ENCODE data around the gene ZMIZ2. TPM values are rescaled to one million over a fixed set of nuclear protein-coding genes. Genes with fewer than 3 reads are reported as not detected.

ZMIZ2 gene
- total RNA-seq, 1 donor: 18.8 TPM

GRCh38 chr7:44765579-44766415 is 17.1 kb downstream of the ZMIZ2 start:
- Histone ChIP-seq H3K36me3 (ENCODE audit: insufficient read depth, low read length) (peaks cover 56% of the 10 kb centered on the region), H3K9me3 (ENCODE audit: low read depth, low read length) (no peaks in the 10 kb centered on the region), H3K79me2 (ENCODE audit: insufficient read depth, low read length) (no peaks in the 10 kb centered on the region), H3K27me3 (ENCODE audit: insufficient read depth, low read length) (no peaks in the 10 kb centered on the region), H4K20me1 (ENCODE audit: insufficient read depth, low read length) (no peaks in the 10 kb centered on the region), H3K4me3 (ENCODE audit: insufficient read depth, low read length) (no peak overlapping the region), H3K27ac (ENCODE audit: low read depth, low read length) (no peak overlapping the region), H3K4me1 (ENCODE audit: insufficient read depth, low read length) (peaks cover 11% of the 10 kb centered on the region), H3K4me2 (ENCODE audit: insufficient read depth, low read length) (no peak overlapping the region), H2AFZ (ENCODE audit: low read length) (no peak overlapping the region)
- TF ChIP-seq, protein P1, sequence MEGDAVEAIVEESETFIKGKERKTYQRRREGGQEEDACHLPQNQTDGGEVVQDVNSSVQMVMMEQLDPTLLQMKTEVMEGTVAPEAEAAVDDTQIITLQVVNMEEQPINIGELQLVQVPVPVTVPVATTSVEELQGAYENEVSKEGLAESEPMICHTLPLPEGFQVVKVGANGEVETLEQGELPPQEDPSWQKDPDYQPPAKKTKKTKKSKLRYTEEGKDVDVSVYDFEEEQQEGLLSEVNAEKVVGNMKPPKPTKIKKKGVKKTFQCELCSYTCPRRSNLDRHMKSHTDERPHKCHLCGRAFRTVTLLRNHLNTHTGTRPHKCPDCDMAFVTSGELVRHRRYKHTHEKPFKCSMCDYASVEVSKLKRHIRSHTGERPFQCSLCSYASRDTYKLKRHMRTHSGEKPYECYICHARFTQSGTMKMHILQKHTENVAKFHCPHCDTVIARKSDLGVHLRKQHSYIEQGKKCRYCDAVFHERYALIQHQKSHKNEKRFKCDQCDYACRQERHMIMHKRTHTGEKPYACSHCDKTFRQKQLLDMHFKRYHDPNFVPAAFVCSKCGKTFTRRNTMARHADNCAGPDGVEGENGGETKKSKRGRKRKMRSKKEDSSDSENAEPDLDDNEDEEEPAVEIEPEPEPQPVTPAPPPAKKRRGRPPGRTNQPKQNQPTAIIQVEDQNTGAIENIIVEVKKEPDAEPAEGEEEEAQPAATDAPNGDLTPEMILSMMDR (IDR thresholded peaks at IDR 0.05; ENCODE audit: extremely low read depth, low read depth, low read length): no peak
- DNase-seq (ENCODE audit: insufficient read length, low spot score, missing footprints): peak; percentile 78

GRCh38 chr7:44766416-44766801 is 17.8 kb downstream of the ZMIZ2 start:
- no peaks in the 10 kb centered on the region for H4K20me1 ChIP-seq (ENCODE audit: insufficient read depth, low read length)
- no peaks in the 10 kb centered on the region for H3K79me2 ChIP-seq (ENCODE audit: insufficient read depth, low read length)
- no peaks in the 10 kb centered on the region for H3K9me3 ChIP-seq (ENCODE audit: low read depth, low read length)
- H3K27me3 ChIP-seq (ENCODE audit: insufficient read depth, low read length): no peaks in the 10 kb centered on the region
- TF ChIP-seq, protein P1 (IDR thresholded peaks at IDR 0.05; ENCODE audit: extremely low read depth, low read depth, low read length): no peak
- peak; percentile 19 for DNase-seq (ENCODE audit: insufficient read length, low spot score, missing footprints)
- H3K4me1 ChIP-seq (ENCODE audit: insufficient read depth, low read length): peaks cover 11% of the 10 kb centered on the region
- no peak overlapping the region for H3K4me3 ChIP-seq (ENCODE audit: insufficient read depth, low read length)
- no peak overlapping the region for H3K4me2 ChIP-seq (ENCODE audit: insufficient read depth, low read length)
- H2AFZ ChIP-seq (ENCODE audit: low read length): no peak overlapping the region
- H3K27ac ChIP-seq (ENCODE audit: low read depth, low read length): no peak overlapping the region
- peaks cover 52% of the 10 kb centered on the region for H3K36me3 ChIP-seq (ENCODE audit: insufficient read depth, low read length)

DNA sequence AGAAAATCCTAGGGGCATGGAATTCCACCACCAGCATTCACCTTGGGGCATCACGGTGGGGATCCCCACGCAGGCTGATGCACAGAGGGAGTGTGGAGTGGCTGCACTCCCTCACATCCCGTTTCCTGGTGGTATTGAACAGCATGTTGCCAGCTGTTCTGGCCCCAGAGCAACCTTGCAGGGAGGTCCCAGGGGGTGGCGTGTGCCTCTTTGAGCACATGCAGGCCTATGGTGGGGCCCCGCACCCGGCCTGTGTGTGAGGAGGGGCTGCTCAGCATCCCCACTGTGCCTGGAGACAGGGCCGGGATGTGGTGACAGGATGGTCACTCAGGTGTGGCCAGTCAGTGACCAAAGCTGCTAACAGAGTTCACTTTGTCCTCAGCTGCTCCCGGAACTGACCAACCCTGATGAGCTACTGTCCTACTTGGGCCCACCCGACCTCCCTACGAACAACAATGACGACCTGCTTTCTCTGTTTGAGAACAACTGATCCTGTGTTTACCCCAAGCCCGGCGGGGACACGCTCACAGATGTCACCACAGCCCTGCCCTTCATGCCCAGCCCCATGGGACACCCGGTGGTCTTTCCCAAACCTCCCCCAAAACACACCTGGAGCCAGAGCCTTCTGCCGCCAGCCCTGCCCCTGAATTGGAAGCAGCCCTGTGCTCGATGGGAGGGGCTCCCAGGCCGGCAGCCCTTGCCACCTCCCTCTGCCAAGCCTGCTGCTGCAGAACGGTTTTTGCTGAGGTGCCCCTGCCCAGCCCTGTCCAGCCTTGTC is 18.7 kb downstream of the ZMIZ2 start:
- no peak overlapping the region for H3K27ac ChIP-seq (ENCODE audit: low read depth, low read length)
- H2AFZ ChIP-seq (ENCODE audit: low read length): no peak overlapping the region
- no peaks in the 10 kb centered on the region for H3K27me3 ChIP-seq (ENCODE audit: insufficient read depth, low read length)
- H3K4me2 ChIP-seq (ENCODE audit: insufficient read depth, low read length): no peak overlapping the region
- no peaks in the 10 kb centered on the region for H3K9me3 ChIP-seq (ENCODE audit: low read depth, low read length)
- peak; percentile 29 for DNase-seq (ENCODE audit: insufficient read length, low spot score, missing footprints)
- no peaks in the 10 kb centered on the region for H4K20me1 ChIP-seq (ENCODE audit: insufficient read depth, low read length)
- TF ChIP-seq, protein P1 (IDR thresholded peaks at IDR 0.05; ENCODE audit: extremely low read depth, low read depth, low read length): no peak
- no peak overlapping the region for H3K4me3 ChIP-seq (ENCODE audit: insufficient read depth, low read length)
- H3K36me3 ChIP-seq (ENCODE audit: insufficient read depth, low read length): peaks cover 47% of the 10 kb centered on the region
- H3K79me2 ChIP-seq (ENCODE audit: insufficient read depth, low read length): no peaks in the 10 kb centered on the region
- peaks cover 11% of the 10 kb centered on the region for H3K4me1 ChIP-seq (ENCODE audit: insufficient read depth, low read length)
